ENCODE results near the gene PDZD2.
A peak's percentile ranks its signal among the peaks of the same experiment; 100 is the strongest.

PDZD2 gene

GRCh38 chr5:32145378-32145777 lies 506.4 kb downstream of the PDZD2 start:
- Mint-ChIP-seq H3K27me3 (no peaks in the 10 kb centered on the region), H3K9me3 (ENCODE audit: low read depth) (no peaks in the 10 kb centered on the region), H3K36me3 (peaks cover 6% of the 10 kb centered on the region), H3K4me1 (ENCODE audit: low read depth) (peaks cover 52% of the 10 kb centered on the region), H3K4me3 (no peak overlapping the region), H3K27ac (peak overlapping the region; percentile 73)

GRCh38 chr5:32147236-32147635 lies 508.3 kb downstream of the PDZD2 start:
- H3K4me1 Mint-ChIP-seq (ENCODE audit: low read depth): peaks cover 59% of the 10 kb centered on the region
- no peak overlapping the region for H3K4me3 Mint-ChIP-seq
- peak overlapping the region; percentile 41 for H3K27ac Mint-ChIP-seq
- no peaks in the 10 kb centered on the region for H3K27me3 Mint-ChIP-seq
- no peaks in the 10 kb centered on the region for H3K9me3 Mint-ChIP-seq (ENCODE audit: low read depth)
- H3K36me3 Mint-ChIP-seq: peaks cover 6% of the 10 kb centered on the region

GRCh38 chr5:32147959-32148358 lies 509.0 kb downstream of the PDZD2 start:
- Mint-ChIP-seq H3K27me3 (no peaks in the 10 kb centered on the region), H3K27ac (no peak overlapping the region), H3K9me3 (ENCODE audit: low read depth) (no peaks in the 10 kb centered on the region), H3K36me3 (peaks cover 6% of the 10 kb centered on the region), H3K4me1 (ENCODE audit: low read depth) (peaks cover 63% of the 10 kb centered on the region), H3K4me3 (no peak overlapping the region)

- peaks cover 6% of the 10 kb centered on the region for H3K36me3 Mint-ChIP-seq
- peaks cover 69% of the 10 kb centered on the region for H3K4me1 Mint-ChIP-seq (ENCODE audit: low read depth)
- no peaks in the 10 kb centered on the region for H3K27me3 Mint-ChIP-seq
- H3K9me3 Mint-ChIP-seq (ENCODE audit: low read depth): no peaks in the 10 kb centered on the region
- H3K4me3 Mint-ChIP-seq: no peak overlapping the region
- H3K27ac Mint-ChIP-seq: no peak overlapping the region
These were observed 511.4 kb downstream of the PDZD2 start for GRCh38 chr5:32150366-32150765.

GRCh38 chr5:32151198-32151597 lies 512.3 kb downstream of the PDZD2 start:
- Mint-ChIP-seq H3K4me1 (ENCODE audit: low read depth) (peaks cover 66% of the 10 kb centered on the region), H3K9me3 (ENCODE audit: low read depth) (no peaks in the 10 kb centered on the region), H3K36me3 (peaks cover 6% of the 10 kb centered on the region), H3K27ac (no peak overlapping the region), H3K27me3 (no peaks in the 10 kb centered on the region), H3K4me3 (no peak overlapping the region)

GRCh38 chr5:32153723-32154122 lies 514.8 kb downstream of the PDZD2 start:
- Mint-ChIP-seq H3K9me3 (ENCODE audit: low read depth) (no peaks in the 10 kb centered on the region), H3K27me3 (no peaks in the 10 kb centered on the region), H3K4me3 (no peak overlapping the region), H3K4me1 (ENCODE audit: low read depth) (peaks cover 48% of the 10 kb centered on the region), H3K27ac (no peak overlapping the region), H3K36me3 (peaks cover 6% of the 10 kb centered on the region)

GRCh38 chr5:32155211-32155610 lies 516.3 kb downstream of the PDZD2 start:
- H3K9me3 Mint-ChIP-seq (ENCODE audit: low read depth): no peaks in the 10 kb centered on the region
- peaks cover 40% of the 10 kb centered on the region for H3K4me1 Mint-ChIP-seq (ENCODE audit: low read depth)
- no peaks in the 10 kb centered on the region for H3K27me3 Mint-ChIP-seq
- peaks cover 3% of the 10 kb centered on the region for H3K36me3 Mint-ChIP-seq
- no peak overlapping the region for H3K27ac Mint-ChIP-seq
- H3K4me3 Mint-ChIP-seq: no peak overlapping the region

GRCh38 chr5:32156635-32157034 lies 517.7 kb downstream of the PDZD2 start:
- Mint-ChIP-seq H3K4me1 (ENCODE audit: low read depth) (peaks cover 39% of the 10 kb centered on the region), H3K27ac (peak overlapping the region; percentile 41), H3K27me3 (no peaks in the 10 kb centered on the region), H3K9me3 (ENCODE audit: low read depth) (no peaks in the 10 kb centered on the region), H3K4me3 (no peak overlapping the region), H3K36me3 (peaks cover 2% of the 10 kb centered on the region)

GRCh38 chr5:32157078-32157477 lies 518.1 kb downstream of the PDZD2 start:
- H3K27me3 Mint-ChIP-seq: no peaks in the 10 kb centered on the region
- H3K9me3 Mint-ChIP-seq (ENCODE audit: low read depth): no peaks in the 10 kb centered on the region
- H3K4me1 Mint-ChIP-seq (ENCODE audit: low read depth): peaks cover 36% of the 10 kb centered on the region
- no peaks in the 10 kb centered on the region for H3K36me3 Mint-ChIP-seq
- H3K4me3 Mint-ChIP-seq: no peak overlapping the region
- no peak overlapping the region for H3K27ac Mint-ChIP-seq

- Mint-ChIP-seq H3K36me3 (no peaks in the 10 kb centered on the region), H3K27ac (no peak overlapping the region), H3K9me3 (ENCODE audit: low read depth) (no peaks in the 10 kb centered on the region), H3K4me1 (ENCODE audit: low read depth) (peaks cover 31% of the 10 kb centered on the region), H3K4me3 (no peak overlapping the region), H3K27me3 (no peaks in the 10 kb centered on the region)
These were observed 519.7 kb downstream of the PDZD2 start for GRCh38 chr5:32158679-32158975.

- Mint-ChIP-seq H3K27ac (no peak overlapping the region), H3K36me3 (no peaks in the 10 kb centered on the region), H3K4me3 (no peak overlapping the region), H3K9me3 (ENCODE audit: low read depth) (no peaks in the 10 kb centered on the region), H3K4me1 (ENCODE audit: low read depth) (peaks cover 31% of the 10 kb centered on the region), H3K27me3 (no peaks in the 10 kb centered on the region)
These were observed 520.6 kb downstream of the PDZD2 start for GRCh38 chr5:32159328-32160072.

GRCh38 chr5:32160228-32160627 lies 521.3 kb downstream of the PDZD2 start:
- no peaks in the 10 kb centered on the region for H3K36me3 Mint-ChIP-seq
- H3K27ac Mint-ChIP-seq: no peak overlapping the region
- H3K27me3 Mint-ChIP-seq: no peaks in the 10 kb centered on the region
- H3K9me3 Mint-ChIP-seq (ENCODE audit: low read depth): no peaks in the 10 kb centered on the region
- peaks cover 29% of the 10 kb centered on the region for H3K4me1 Mint-ChIP-seq (ENCODE audit: low read depth)
- no peak overlapping the region for H3K4me3 Mint-ChIP-seq
